K562 (cell line): ENCODE results near the gene CEP57. TPM values are rescaled to one million over a fixed set of nuclear protein-coding genes. Genes with fewer than 3 reads are reported as not detected.
A peak's percentile ranks its signal among the peaks of the same experiment; 100 is the strongest.

ENCODE experiments used
- ARID4B ChIP-seq: sonication (generic); formaldehyde crosslinking; IDR thresholded peaks from 2 replicates; pipeline ENCODE4 v1.8.0; 2022; ENCODE audit warnings: mild to moderate bottlenecking, missing genetic modification reagents
- CBX3 ChIP-seq, 2 experiments: IDR thresholded peaks; 1 replicate in 1 of 2; 2 replicates in 1 of 2; pipeline ENCODE4 v1.6.1; 2012; ENCODE audit warnings: inconsistent platforms in 2 of 2, low read length in 2 of 2, borderline replicate concordance in 1 of 2, control low read depth in 1 of 2
- CREB5 ChIP-seq: fragments of 250-450 bp; sonication (Bioruptor Pico); IDR thresholded peaks from 2 replicates; pipeline ENCODE4 v1.5.0; 2020; ENCODE audit warnings: mild to moderate bottlenecking
- FOS ChIP-seq: IDR thresholded peaks from 3 replicates; pipeline ENCODE4 v1.6.1; 2011; ENCODE audit not compliant: insufficient read length; ENCODE audit errors: extremely low read depth
- GTF2E2 ChIP-seq: fragments of 200-800 bp; sonication (Bioruptor generic); IDR thresholded peaks from 2 replicates; pipeline ENCODE4 v1.6.1; 2016; ENCODE audit warnings: missing genetic modification characterization, missing compliant biosample characterization
- HMGN3 ChIP-seq: IDR thresholded peaks from 2 replicates; pipeline ENCODE4 v1.6.1; 2011; ENCODE audit warnings: borderline replicate concordance, low read depth, mild to moderate bottlenecking, mixed read lengths, low read length; ENCODE audit not compliant: insufficient read length; ENCODE audit errors: extremely low read depth
- PATZ1 ChIP-seq: fragments of 250-450 bp; sonication (Bioruptor Pico); IDR thresholded peaks from 2 replicates; pipeline ENCODE4 v1.5.0; 2020; ENCODE audit warnings: mild to moderate bottlenecking, borderline replicate concordance
- SIN3A ChIP-seq, 2 experiments: fragments of 150-350 bp in 1 of 2; IDR thresholded peaks; 2 replicates each; pipeline ENCODE4 v1.6.1; 2011 to 2016; ENCODE audit warnings: borderline replicate concordance in 2 of 2, low read depth in 2 of 2, low read length in 2 of 2, mild to moderate bottlenecking in 2 of 2, moderate library complexity in 2 of 2; ENCODE audit not compliant: control insufficient read depth in 1 of 2
- SMARCB1 ChIP-seq: IDR thresholded peaks from 2 replicates; pipeline ENCODE4 v1.6.1; 2011; ENCODE audit warnings: improper control_type of control experiment, low read depth; ENCODE audit not compliant: insufficient read length
- YY1 ChIP-seq, 3 experiments: IDR thresholded peaks; 2 replicates each; pipeline ENCODE4 v1.6.1; 2011; ENCODE audit warnings: low read length in 2 of 3, mild to moderate bottlenecking in 2 of 3, moderate library complexity in 2 of 3, borderline replicate concordance in 1 of 3, control low read depth in 1 of 3, low read depth in 1 of 3; ENCODE audit not compliant: insufficient read depth in 3 of 3, insufficient replicate concordance in 2 of 3, control insufficient read depth in 1 of 3, insufficient read length in 1 of 3; ENCODE audit errors: extremely low read depth in 1 of 3
- ZBTB17 ChIP-seq: fragments of 450-650 bp; formaldehyde crosslinking; IDR thresholded peaks from 2 replicates; pipeline ENCODE4 v1.4.0; 2020; ENCODE audit warnings: mild to moderate bottlenecking
- ZBTB33 ChIP-seq: sonication (generic); formaldehyde crosslinking; IDR thresholded peaks from 2 replicates; pipeline ENCODE4 v1.8.1; 2023; ENCODE audit warnings: mild to moderate bottlenecking, missing genetic modification reagents
- ZNF431 ChIP-seq: sonication (generic); formaldehyde crosslinking; IDR thresholded peaks from 2 replicates; pipeline ENCODE4 v1.8.0; 2022; ENCODE audit warnings: mild to moderate bottlenecking, missing genetic modification reagents
- polyA plus RNA-seq, 8 experiments: library from polyadenylated mRNA; depleted of rRNA in 4 of 8; stranded (reverse) in 5 of 8; unstranded in 3 of 8; fragments of >200 nt; fragmentation: Nextera tagmentation in 2 of 8; fragmentation: Illumina TruSeq in 1 of 8; extraction: Ambion mirVana in 2 of 8; extraction: Trizol in 1 of 8; gene quantifications; 2 replicates each; pipeline versions ENCODE4 v1.2.1 to v1.2.3, GENCODE V29; 2011 to 2014; ENCODE audit warnings: inconsistent platforms in 1 of 8, missing spikeins in 1 of 8
- total RNA-seq, 7 experiments: library from RNA; depleted of rRNA in 6 of 7; stranded (reverse); fragments of >200 nt in 6 of 7; fragmentation: Illumina TruSeq in 2 of 7; extraction: Trizol in 2 of 7; gene quantifications; 2 replicates each; pipeline versions ENCODE4 v1.2.1 to v1.2.3, GENCODE V29; 2011 to 2021; ENCODE audit warnings: low replicate concordance in 1 of 7

CEP57 gene
- total and polyA plus RNA-seq, 9 of the 15 experiments (the other 6 are each of a cell fraction or from before 2014, with no cell fraction given) = 25.1 to 88.1 (median 65.2) TPM

- TF ChIP-seq CBX3 (IDR thresholded peaks at IDR 0.05; ENCODE audit: borderline replicate concordance in 1 of 2, low read length in 2 of 2) = no peak
- TF ChIP-seq HMGN3 = peak; percentile 17
- TF ChIP-seq SIN3A (IDR thresholded peaks at IDR 0.05; ENCODE audit: borderline replicate concordance in 2 of 2, control insufficient read depth in 1 of 2, low read depth in 2 of 2, low read length in 2 of 2) = no peak
- TF ChIP-seq GTF2E2 (tag) = no peak
- peak; percentile 19; the same call in 1 of the 2 replicates for TF ChIP-seq ZNF431
- TF ChIP-seq CREB5 (CRISPR knock-in tag) = no peak
- no peak for TF ChIP-seq ZBTB33 (CRISPR knock-in tag)
- 0 out of 2 replicates have a peak, but pooled peaks have one; percentile 13 for TF ChIP-seq ZBTB17
- TF ChIP-seq PATZ1 = no peak
- no peak for TF ChIP-seq FOS
- peak; percentile 27 for TF ChIP-seq ARID4B (CRISPR knock-in tag)
- TF ChIP-seq YY1 (IDR thresholded peaks at IDR 0.05; ENCODE audit: borderline replicate concordance in 1 of 3, control insufficient read depth in 1 of 3, extremely low read depth in 1 of 3, insufficient read depth in 3 of 3, insufficient read length in 1 of 3, insufficient replicate concordance in 2 of 3, low read depth in 1 of 3, low read length in 2 of 3) = peak in 2 of 3 experiments; percentile 50 to 73
- no peak for TF ChIP-seq SMARCB1
Measured at GRCh38 chr11:95788921-95789505, 1.3 kb upstream of the CEP57 start (continued).
